GM10266 (cell line): ENCODE results near the gene ROBO1.

Source experiments
- DNase-seq: peaks from one replicate; pipeline ENCODE4 v3.0.0; 2012; ENCODE audit errors: extremely low spot score
- TF ChIP-seq, protein P1 (sequence below): IDR thresholded peaks from 2 replicates; pipeline ENCODE4 v1.5.1; 2012; ENCODE audit warnings: mild to moderate bottlenecking, low read depth; ENCODE audit not compliant: control insufficient read depth, insufficient read depth; ENCODE audit errors: missing control alignments

The ROBO1 gene

DNA sequence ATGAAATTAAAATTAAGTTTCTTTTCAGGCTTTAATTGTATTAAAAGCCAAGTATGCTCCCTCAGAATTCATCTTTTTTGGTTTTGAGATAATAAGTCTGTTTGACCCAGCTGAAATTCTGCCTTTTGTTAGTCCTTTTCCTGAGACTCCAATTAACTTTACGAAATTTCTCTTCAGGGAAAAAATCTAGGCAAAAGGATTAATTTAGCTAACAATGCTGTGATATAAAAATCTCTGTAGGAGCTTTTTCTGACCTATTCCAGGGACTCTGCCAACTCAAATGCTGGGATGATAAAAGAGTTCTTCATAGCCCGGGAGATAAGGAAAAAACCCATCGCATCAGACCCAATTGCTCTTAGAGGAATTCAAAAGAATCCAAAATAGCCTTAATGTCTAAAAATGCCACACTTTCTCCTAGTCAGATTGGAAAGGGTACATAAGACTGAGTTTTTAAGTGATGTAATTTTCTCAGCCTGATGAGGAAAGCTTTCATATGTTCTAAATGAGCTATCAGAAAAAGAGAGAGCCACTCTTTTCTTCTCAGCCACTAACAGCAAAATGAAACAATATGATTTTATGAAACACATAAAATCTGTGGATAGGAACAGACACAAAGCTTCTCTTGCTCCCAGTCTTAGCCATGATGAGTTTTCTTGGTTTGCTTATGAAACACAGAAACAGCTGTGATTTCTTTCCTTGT, 405.1 kb downstream of the ROBO1 start:
- DNase-seq = no peak
- TF ChIP-seq, protein P1, sequence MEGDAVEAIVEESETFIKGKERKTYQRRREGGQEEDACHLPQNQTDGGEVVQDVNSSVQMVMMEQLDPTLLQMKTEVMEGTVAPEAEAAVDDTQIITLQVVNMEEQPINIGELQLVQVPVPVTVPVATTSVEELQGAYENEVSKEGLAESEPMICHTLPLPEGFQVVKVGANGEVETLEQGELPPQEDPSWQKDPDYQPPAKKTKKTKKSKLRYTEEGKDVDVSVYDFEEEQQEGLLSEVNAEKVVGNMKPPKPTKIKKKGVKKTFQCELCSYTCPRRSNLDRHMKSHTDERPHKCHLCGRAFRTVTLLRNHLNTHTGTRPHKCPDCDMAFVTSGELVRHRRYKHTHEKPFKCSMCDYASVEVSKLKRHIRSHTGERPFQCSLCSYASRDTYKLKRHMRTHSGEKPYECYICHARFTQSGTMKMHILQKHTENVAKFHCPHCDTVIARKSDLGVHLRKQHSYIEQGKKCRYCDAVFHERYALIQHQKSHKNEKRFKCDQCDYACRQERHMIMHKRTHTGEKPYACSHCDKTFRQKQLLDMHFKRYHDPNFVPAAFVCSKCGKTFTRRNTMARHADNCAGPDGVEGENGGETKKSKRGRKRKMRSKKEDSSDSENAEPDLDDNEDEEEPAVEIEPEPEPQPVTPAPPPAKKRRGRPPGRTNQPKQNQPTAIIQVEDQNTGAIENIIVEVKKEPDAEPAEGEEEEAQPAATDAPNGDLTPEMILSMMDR = no peak

DNA sequence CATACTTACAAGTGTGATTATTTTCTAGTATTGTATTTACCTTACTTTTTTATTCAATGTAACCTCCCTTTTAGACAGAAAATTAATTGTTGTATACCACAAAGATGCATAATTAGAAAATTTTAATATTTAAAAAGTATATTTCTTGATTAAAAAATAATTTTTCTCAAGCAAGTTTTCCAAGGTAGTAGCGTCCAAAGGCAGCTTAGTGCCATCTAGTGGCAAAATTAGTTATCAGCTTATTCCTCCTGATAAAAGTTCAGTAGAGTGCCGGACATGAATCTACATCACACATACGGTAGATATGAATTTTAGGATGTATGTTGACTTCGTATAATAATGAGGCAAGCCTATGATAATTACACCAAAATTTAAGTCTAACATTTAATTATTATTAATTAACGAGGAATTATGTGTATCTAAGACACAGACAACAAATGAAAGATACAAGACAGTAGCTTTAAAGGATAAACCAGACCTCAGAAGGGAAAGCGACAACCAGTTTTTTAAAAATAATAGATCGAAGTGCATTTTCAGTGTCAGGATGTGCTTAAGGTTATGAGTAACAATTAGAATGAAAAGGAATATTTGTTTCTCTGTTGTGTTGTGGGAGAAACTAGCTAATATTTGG, 405.9 kb downstream of the ROBO1 start:
- DNase-seq = no peak

DNA sequence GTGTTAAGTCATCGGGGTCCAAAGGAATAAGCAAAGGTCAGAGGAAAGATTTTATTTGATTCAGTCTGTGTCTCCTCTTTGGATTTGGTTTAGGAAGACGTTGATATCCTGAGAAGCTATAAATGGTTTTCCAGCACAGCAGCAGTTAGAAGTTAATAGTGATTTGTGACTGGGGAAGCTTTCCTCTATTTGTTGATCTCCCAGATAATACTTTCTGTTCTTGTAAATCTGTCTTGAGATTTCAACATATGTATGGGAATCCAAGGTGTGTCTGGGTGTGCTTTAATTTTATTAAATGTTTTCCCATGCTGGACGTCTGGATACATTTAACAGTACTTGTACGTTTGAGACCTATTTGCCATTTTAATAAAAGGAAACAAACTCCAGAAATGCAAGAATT, 409.5 kb downstream of the ROBO1 start:
- TF ChIP-seq, protein P1 = no peak
- no peak for DNase-seq

More for the DNA sequence above, 405.9 kb downstream of the ROBO1 start:
- TF ChIP-seq, protein P1 = peak; percentile 66

DNA sequence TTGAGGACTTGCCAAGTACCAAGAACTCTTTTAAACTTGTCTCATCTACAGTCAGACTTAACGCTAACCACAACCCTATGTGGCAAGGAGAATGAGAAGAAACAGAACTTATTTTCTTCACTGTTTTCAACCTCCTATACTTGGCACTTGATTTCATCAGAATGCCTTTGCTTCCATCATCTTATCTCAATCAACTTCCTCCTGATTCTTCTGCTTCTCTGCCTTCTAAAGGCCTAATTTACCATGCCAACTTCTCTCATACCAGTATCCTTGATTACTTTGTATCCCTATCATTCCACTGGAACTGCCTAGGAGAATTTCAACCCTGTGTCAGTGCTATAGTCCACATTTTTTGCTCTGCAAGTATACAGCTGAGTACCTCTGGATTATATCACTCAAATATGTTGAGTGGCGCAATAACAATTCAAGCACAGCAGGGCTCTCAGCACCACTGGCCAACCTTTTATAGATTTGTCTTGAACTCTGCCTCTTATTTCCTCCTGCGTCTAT, 413.6 kb downstream of the ROBO1 start:
- DNase-seq = no peak
- TF ChIP-seq, protein P1 = no peak

DNA sequence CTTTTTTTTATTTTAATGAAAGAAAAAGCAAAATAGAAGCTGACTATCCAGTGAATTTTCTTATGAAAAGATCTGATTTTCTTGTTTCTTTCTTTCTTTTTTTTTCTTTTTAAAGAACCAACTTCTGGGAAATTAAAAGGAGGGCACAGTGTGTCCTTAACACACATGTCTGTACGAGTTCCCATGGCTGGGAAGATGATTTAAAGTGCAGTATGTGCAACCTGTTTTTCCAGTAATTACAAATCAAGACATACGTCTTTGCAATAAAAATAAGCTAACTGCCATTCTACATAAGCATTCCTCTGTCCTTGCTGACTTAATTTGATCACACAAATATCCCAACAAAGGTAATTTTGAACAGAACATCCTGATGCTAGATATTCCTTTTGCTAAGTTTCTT, 416.1 kb downstream of the ROBO1 start:
- TF ChIP-seq, protein P1 = no peak
- DNase-seq = no peak

DNA sequence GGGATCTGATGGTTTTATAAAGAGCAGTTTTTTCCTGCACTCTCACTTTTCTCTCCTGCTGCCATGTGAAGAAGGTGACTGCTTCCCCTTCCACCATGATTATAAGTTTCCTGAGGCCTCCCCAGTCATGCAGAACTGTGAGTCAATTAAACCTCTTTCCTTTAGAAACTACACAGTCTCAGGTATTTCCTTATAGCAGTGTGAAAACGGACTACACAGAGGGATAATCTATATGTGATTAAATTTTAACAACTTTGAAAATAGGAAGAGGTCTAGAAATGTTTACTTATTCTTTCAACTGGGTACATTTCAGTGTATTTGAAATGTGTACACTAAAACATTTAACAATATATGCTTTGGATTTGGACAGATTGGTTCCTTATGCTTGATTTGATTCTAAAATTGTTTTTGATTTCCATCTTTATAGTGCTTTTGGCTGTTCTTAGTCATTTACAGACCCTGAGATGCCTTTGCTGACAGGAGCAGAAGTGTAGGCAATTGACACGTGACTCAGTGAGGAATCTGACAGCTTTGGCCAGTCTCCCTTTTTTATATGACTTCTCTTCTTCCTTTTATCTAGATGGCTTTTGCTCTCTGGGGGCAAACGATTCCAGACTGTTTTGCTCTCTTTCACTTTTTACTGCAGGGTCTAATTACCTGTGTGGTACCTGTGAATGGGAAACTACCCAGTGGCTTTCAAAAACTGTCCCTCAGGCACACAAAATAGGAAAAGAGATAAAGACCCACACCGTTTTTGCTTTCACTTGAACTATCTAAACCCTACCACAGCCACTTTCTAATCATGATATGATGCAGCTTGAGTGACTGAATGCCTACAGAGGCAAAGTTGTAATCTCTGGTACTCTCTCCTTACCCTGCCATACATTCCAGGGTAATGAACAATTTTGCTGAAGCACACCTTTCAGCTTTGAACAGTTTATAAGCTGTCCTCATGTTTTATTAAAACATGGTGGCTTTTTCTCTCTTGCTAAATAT, 422.6 kb downstream of the ROBO1 start:
- no peak for DNase-seq
- TF ChIP-seq, protein P1 = no peak

DNA sequence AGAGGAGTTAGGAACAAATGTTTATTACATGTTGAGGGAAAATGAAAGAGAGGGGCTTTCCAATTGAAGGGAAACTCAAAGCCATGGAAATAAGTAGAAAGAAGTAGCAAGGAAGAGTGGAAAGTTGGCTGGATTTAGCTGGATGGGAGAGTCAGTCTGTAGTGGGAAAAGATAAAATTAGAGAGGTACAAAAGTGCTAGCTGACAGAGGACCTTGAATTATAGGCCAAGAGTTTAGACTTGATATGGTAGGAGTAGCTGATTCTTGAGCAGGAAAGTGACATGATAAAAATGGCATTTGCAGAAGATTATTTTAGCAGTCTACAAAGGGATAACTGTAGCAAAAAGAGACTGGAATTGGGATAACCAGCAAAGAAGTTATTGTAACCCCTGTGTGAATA, 425.8 kb downstream of the ROBO1 start:
- TF ChIP-seq, protein P1 = no peak
- no peak for DNase-seq
